Liver (tissue), 9 donors: Measurements from ENCODE around the gene ACTN1. TPM values are rescaled to one million over a fixed set of nuclear protein-coding genes. Genes with fewer than 3 reads are reported as not detected.

ENCODE experiments used
- DNase-seq: peaks from one replicate; pipeline ENCODE4 v3.0.0-alpha.2; 2017; ENCODE audit warnings: low spot score
- H3K27ac ChIP-seq, 2 donors: one replicate each; pipeline ENCODE4 v1.7.0; 2013; ENCODE audit warnings: inconsistent platforms in 2 of 2, low read length in 2 of 2, control low read depth in 1 of 2, low read depth in 1 of 2, mild to moderate bottlenecking in 1 of 2
- H3K27me3 ChIP-seq, 4 donors: one replicate each; pipeline versions ENCODE4 v1.6.1 to v1.7.0; 2013; ENCODE audit warnings: low read length in 3 of 4, inconsistent platforms in 1 of 4, mild to moderate bottlenecking in 1 of 4, moderate library complexity in 1 of 4; ENCODE audit not compliant: control insufficient read depth in 4 of 4, insufficient read depth in 4 of 4
- H3K36me3 ChIP-seq, 4 donors: one replicate each; pipeline versions ENCODE4 v1.6.1 to v1.7.0; 2013; ENCODE audit warnings: low read length in 3 of 4, mild to moderate bottlenecking in 3 of 4, low read depth in 1 of 4, moderate library complexity in 1 of 4; ENCODE audit not compliant: control insufficient read depth in 4 of 4, insufficient read depth in 3 of 4
- H3K4me1 ChIP-seq, 4 donors: one replicate each; pipeline versions ENCODE4 v1.6.1 to v1.7.0; 2013; ENCODE audit warnings: low read length in 3 of 4, mild to moderate bottlenecking in 3 of 4, moderate library complexity in 1 of 4; ENCODE audit not compliant: control insufficient read depth in 4 of 4, insufficient read depth in 4 of 4
- H3K4me3 ChIP-seq, 3 donors: one replicate each; pipeline versions ENCODE4 v1.6.1 to v1.7.0; 2013; ENCODE audit warnings: low read length in 3 of 3, control low read depth in 1 of 3, low read depth in 1 of 3, mild to moderate bottlenecking in 1 of 3
- H3K9ac ChIP-seq, 2 donors: one replicate each; pipeline ENCODE4 v1.7.0; 2013; ENCODE audit warnings: low read length in 2 of 2, mild to moderate bottlenecking in 2 of 2, moderate library complexity in 2 of 2, control low read depth in 1 of 2, low read depth in 1 of 2
- H3K9me3 ChIP-seq, 4 donors: one replicate each; pipeline versions ENCODE4 v1.6.1 to v1.7.0; 2013; ENCODE audit warnings: low read length in 3 of 4; ENCODE audit not compliant: control insufficient read depth in 4 of 4
- CTCF ChIP-seq: fragments of 150-350 bp; IDR thresholded peaks from 2 replicates; pipeline ENCODE4 v1.5.1; 2017; ENCODE audit warnings: improper control_type of control experiment, low read depth, low read length; ENCODE audit not compliant: missing input control
- EGR1 ChIP-seq, 2 donors: IDR thresholded peaks; 2 replicates each; pipeline ENCODE4 v1.6.1; 2016 to 2018; ENCODE audit warnings: antibody characterized with exemption in 2 of 2, low read depth in 2 of 2
- FOXA1 ChIP-seq: IDR thresholded peaks from 2 replicates; pipeline ENCODE4 v1.6.1; 2016; ENCODE audit warnings: antibody characterized with exemption
- FOXA2 ChIP-seq: IDR thresholded peaks from 2 replicates; pipeline ENCODE4 v1.6.1; 2016; ENCODE audit warnings: antibody characterized with exemption
- GABPA ChIP-seq, 2 donors: IDR thresholded peaks in 1 of 2; conservative IDR thresholded peaks in 1 of 2; 2 replicates each; pipeline ENCODE4 v1.6.1; 2016; ENCODE audit warnings: antibody characterized with exemption in 2 of 2, mild to moderate bottlenecking in 1 of 2, moderate library complexity in 1 of 2
- HNF4A ChIP-seq, 2 donors: conservative IDR thresholded peaks; 2 replicates each; pipeline ENCODE4 v1.6.1; 2016; ENCODE audit warnings: antibody characterized with exemption in 2 of 2, mild to moderate bottlenecking in 2 of 2
- HNF4G ChIP-seq: IDR thresholded peaks from 2 replicates; pipeline ENCODE4 v1.6.1; 2016; ENCODE audit warnings: antibody characterized with exemption
- JUND ChIP-seq, 2 donors: IDR thresholded peaks; 2 replicates each; pipeline ENCODE4 v1.6.1; 2016; ENCODE audit warnings: antibody characterized with exemption in 2 of 2
- MAX ChIP-seq: IDR thresholded peaks from 2 replicates; pipeline ENCODE4 v1.6.1; 2016; ENCODE audit warnings: antibody characterized with exemption
- NR2F2 ChIP-seq: IDR thresholded peaks from 2 replicates; pipeline ENCODE4 v1.6.1; 2016; ENCODE audit warnings: antibody characterized with exemption
- RAD21 ChIP-seq, 2 donors: IDR thresholded peaks; 2 replicates each; pipeline ENCODE4 v1.6.1; 2016; ENCODE audit warnings: antibody characterized with exemption in 2 of 2, mild to moderate bottlenecking in 2 of 2
- RXRA ChIP-seq, 2 donors: IDR thresholded peaks; 2 replicates each; pipeline ENCODE4 v1.6.1; 2017 to 2018; ENCODE audit warnings: antibody characterized with exemption in 2 of 2, mild to moderate bottlenecking in 1 of 2
- SP1 ChIP-seq: IDR thresholded peaks from 2 replicates; pipeline ENCODE4 v1.6.1; 2018; ENCODE audit warnings: antibody characterized with exemption, mild to moderate bottlenecking
- TAF1 ChIP-seq: conservative IDR thresholded peaks from 2 replicates; pipeline ENCODE4 v1.6.1; 2016; ENCODE audit warnings: antibody characterized with exemption, mild to moderate bottlenecking
- YY1 ChIP-seq: IDR thresholded peaks from 2 replicates; pipeline ENCODE4 v1.6.1; 2016; ENCODE audit warnings: antibody characterized with exemption, mild to moderate bottlenecking
- WGBS: extraction: QIAGEN DNeasy Blood & Tissue Kit; methylation state at CpG from one replicate; pipeline ENCODE4 v1.1.7; 2013; 5-methylcytosine and 5-hydroxymethylcytosine counted together
- polyA plus RNA-seq, 2 donors: library from polyadenylated mRNA; stranded (reverse) in 1 of 2; unstranded in 1 of 2; fragments of 200-250 nt in 1 of 2; fragments of >200 nt in 1 of 2; fragmentation: Nextera tagmentation in 1 of 2; extraction: Ambion mirVana in 1 of 2; gene quantifications; one replicate each; pipeline versions ENCODE4 v1.2.1 to v1.2.3, GENCODE V29; 2013 to 2015
- total RNA-seq, 2 donors: library from RNA; depleted of rRNA; stranded (reverse); fragments of >200 nt; gene quantifications; one replicate each; pipeline ENCODE4 v1.2.3, GENCODE V29; 2014
- TF ChIP-seq, protein P1 (sequence below): IDR thresholded peaks from 2 replicates; pipeline ENCODE4 v1.6.1; 2016; ENCODE audit warnings: antibody characterized with exemption, mild to moderate bottlenecking
- TF ChIP-seq, protein P2 (sequence below): IDR thresholded peaks from 2 replicates; pipeline ENCODE4 v1.6.1; 2016; ENCODE audit warnings: antibody characterized with exemption
- TF ChIP-seq, protein P3 (sequence below): IDR thresholded peaks from 2 replicates; pipeline ENCODE4 v1.6.1; 2016; ENCODE audit warnings: antibody characterized with exemption
- donor health status: healthy.
- donor health status: healthy.
- donor health status: healthy.
- donor health status: healthy.
- donor health status: healthy.

Gene ACTN1
- total and polyA plus RNA-seq, 4 donors, result 36.2 to 100 (median 63.1) TPM

GRCh38 chr14:68824517-68825347 is 154.4 kb downstream of the ACTN1 start:
- no peaks in the 10 kb centered on the region for H3K9me3 ChIP-seq
- H3K4me1 ChIP-seq, result peaks cover 16 to 65% (median 45%) of the 10 kb centered on the region in 4 donors
- peak; percentile 71 for TF ChIP-seq SP1
- TF ChIP-seq, protein P1, sequence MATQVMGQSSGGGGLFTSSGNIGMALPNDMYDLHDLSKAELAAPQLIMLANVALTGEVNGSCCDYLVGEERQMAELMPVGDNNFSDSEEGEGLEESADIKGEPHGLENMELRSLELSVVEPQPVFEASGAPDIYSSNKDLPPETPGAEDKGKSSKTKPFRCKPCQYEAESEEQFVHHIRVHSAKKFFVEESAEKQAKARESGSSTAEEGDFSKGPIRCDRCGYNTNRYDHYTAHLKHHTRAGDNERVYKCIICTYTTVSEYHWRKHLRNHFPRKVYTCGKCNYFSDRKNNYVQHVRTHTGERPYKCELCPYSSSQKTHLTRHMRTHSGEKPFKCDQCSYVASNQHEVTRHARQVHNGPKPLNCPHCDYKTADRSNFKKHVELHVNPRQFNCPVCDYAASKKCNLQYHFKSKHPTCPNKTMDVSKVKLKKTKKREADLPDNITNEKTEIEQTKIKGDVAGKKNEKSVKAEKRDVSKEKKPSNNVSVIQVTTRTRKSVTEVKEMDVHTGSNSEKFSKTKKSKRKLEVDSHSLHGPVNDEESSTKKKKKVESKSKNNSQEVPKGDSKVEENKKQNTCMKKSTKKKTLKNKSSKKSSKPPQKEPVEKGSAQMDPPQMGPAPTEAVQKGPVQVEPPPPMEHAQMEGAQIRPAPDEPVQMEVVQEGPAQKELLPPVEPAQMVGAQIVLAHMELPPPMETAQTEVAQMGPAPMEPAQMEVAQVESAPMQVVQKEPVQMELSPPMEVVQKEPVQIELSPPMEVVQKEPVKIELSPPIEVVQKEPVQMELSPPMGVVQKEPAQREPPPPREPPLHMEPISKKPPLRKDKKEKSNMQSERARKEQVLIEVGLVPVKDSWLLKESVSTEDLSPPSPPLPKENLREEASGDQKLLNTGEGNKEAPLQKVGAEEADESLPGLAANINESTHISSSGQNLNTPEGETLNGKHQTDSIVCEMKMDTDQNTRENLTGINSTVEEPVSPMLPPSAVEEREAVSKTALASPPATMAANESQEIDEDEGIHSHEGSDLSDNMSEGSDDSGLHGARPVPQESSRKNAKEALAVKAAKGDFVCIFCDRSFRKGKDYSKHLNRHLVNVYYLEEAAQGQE, result peak; percentile 73
- no peak for TF ChIP-seq FOXA1
- peak; percentile 80 to 90 for TF ChIP-seq RXRA (IDR thresholded peaks at IDR 0.05)
- TF ChIP-seq, protein P2, sequence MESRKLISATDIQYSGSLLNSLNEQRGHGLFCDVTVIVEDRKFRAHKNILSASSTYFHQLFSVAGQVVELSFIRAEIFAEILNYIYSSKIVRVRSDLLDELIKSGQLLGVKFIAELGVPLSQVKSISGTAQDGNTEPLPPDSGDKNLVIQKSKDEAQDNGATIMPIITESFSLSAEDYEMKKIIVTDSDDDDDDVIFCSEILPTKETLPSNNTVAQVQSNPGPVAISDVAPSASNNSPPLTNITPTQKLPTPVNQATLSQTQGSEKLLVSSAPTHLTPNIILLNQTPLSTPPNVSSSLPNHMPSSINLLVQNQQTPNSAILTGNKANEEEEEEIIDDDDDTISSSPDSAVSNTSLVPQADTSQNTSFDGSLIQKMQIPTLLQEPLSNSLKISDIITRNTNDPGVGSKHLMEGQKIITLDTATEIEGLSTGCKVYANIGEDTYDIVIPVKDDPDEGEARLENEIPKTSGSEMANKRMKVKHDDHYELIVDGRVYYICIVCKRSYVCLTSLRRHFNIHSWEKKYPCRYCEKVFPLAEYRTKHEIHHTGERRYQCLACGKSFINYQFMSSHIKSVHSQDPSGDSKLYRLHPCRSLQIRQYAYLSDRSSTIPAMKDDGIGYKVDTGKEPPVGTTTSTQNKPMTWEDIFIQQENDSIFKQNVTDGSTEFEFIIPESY, result peak; percentile 40
- peak; percentile 86 to 88 for TF ChIP-seq RAD21 (IDR thresholded peaks at IDR 0.05)
- peak in 1 of 2 donors; percentile 18 for TF ChIP-seq JUND (IDR thresholded peaks at IDR 0.05)
- TF ChIP-seq GABPA (IDR thresholded peaks at IDR 0.05 in 1 of 2, conservative IDR thresholded peaks at IDR 0.05 in 1 of 2), result peak; percentile 85 to 90
- no peak for TF ChIP-seq TAF1
- TF ChIP-seq MAX, result peak; percentile 96
- no peak for TF ChIP-seq FOXA2
- TF ChIP-seq EGR1 (IDR thresholded peaks at IDR 0.05; ENCODE audit: low read depth in 2 of 2), result peak in 1 of 2 donors; percentile 51
- peak; percentile 72 for TF ChIP-seq NR2F2
- TF ChIP-seq, protein P3, sequence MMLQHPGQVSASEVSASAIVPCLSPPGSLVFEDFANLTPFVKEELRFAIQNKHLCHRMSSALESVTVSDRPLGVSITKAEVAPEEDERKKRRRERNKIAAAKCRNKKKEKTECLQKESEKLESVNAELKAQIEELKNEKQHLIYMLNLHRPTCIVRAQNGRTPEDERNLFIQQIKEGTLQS, result peak; percentile 24
- TF ChIP-seq HNF4A (conservative IDR thresholded peaks at IDR 0.05), result peak; percentile 60 to 61
- no peak for TF ChIP-seq HNF4G
- TF ChIP-seq CTCF, result peak; percentile 93
- peak; percentile 74 for TF ChIP-seq YY1
- no peak overlapping the region for H3K4me3 ChIP-seq
- peak overlapping the region in 1 of 2 donors; percentile 34 for H3K9ac ChIP-seq
- no peaks in the 10 kb centered on the region for H3K27me3 ChIP-seq
- DNase-seq, result peak; percentile 87
- H3K36me3 ChIP-seq, result no peaks in the 10 kb centered on the region
- H3K27ac ChIP-seq, result peak overlapping the region; percentile 86 to 90
- WGBS, result 9% methylated on average over 11 of the region's 11 CpGs
